ENCODE data around the gene ENTHD1. TPM values are rescaled to one million over a fixed set of nuclear protein-coding genes. Genes with fewer than 3 reads are reported as not detected.

Gene ENTHD1
- total and polyA plus RNA-seq, 2 of the 4 experiments (the other 2 are of a cell fraction), result not detected

DNA sequence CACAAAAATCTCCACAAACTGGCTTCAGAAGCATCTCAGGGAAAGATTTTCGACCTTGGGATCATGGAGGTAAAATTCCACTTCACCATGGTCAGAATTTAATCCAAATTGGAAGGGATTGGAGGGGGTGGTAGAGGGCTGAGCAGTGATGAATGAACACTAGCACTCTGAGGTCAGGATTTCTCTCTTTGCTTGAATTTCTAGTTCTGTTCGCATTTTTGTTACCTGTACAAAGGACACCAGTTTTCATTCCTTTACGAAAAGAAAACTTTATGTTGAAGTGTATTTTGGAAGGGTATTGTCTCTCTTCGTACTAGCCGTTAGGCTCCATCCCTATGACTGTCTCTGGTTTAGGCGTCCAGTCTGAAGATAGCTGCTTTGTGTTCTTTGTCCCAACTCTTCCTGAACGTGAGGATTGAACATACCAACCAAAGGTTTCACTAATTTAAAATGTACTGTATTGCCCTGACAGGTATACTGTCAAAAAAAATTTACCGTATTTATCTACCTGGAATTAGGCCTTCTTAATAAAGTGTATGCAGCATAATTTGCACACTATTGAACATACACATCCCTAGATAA lies 8.1 kb upstream of the ENTHD1 start:
- no peak overlapping the region for H4K91ac ChIP-seq (ENCODE audit: insufficient read depth, low read depth, low read length)
- no peak overlapping the region for H3K18ac ChIP-seq (ENCODE audit: low read depth, low read length)
- no peak overlapping the region for H3K56ac ChIP-seq (ENCODE audit: extremely low read depth, insufficient read depth, low read length)
- no peak overlapping the region for H2BK5ac ChIP-seq (ENCODE audit: low read depth, low read length, poor library complexity, severe bottlenecking)
- intact Hi-C loops (cut with micrococcal nuclease), result no loop called here
- no peak overlapping the region for H3K4me3 ChIP-seq (ENCODE audit: insufficient read depth, low read depth, low read length)
- H4K20me1 ChIP-seq (ENCODE audit: insufficient read depth, low read length), result no peaks in the 10 kb centered on the region
- H3K4ac ChIP-seq (ENCODE audit: low read depth, low read length), result no peak overlapping the region
- H3K9me3 ChIP-seq (ENCODE audit: control insufficient read depth, insufficient read depth, low read length), result no peaks in the 10 kb centered on the region
- H3K27me3 ChIP-seq (ENCODE audit: control insufficient read depth, insufficient read depth, low read length), result peaks cover 46% of the 10 kb centered on the region
- no peak overlapping the region for H2AK5ac ChIP-seq (ENCODE audit: low read depth, low read length)
- no peaks in the 10 kb centered on the region for H3K79me1 ChIP-seq (ENCODE audit: low read depth in 1 of 2, low read length in 2 of 2)
- no peak overlapping the region for H2BK120ac ChIP-seq (ENCODE audit: low read depth, low read length)
- no peak for ATAC-seq (ENCODE audit: low read depth)
- H3K9me1 ChIP-seq (ENCODE audit: insufficient read depth, low read length), result no peaks in the 10 kb centered on the region
- BruUV-seq (replicated peaks), result no TSS peak
- no peak overlapping the region for H3K27ac ChIP-seq (ENCODE audit: insufficient read depth, low read length)
- no peak overlapping the region for H2BK20ac ChIP-seq (ENCODE audit: low read depth, low read length)
- no peak for TF ChIP-seq CHD1 (IDR thresholded peaks at IDR 0.05; ENCODE audit: low read depth, low read length)
- no peak for TF ChIP-seq NFE2L2 (IDR thresholded peaks at IDR 0.05; ENCODE audit: low read depth, low read length)
- TF ChIP-seq USF2 (IDR thresholded peaks at IDR 0.05; ENCODE audit: low read depth, low read length), result no peak
- TF ChIP-seq FOS (IDR thresholded peaks at IDR 0.05; ENCODE audit: low read depth, low read length), result no peak
- TF ChIP-seq MAFK (IDR thresholded peaks at IDR 0.05; ENCODE audit: low read depth, low read length), result no peak
- dilution Hi-C loops (cut with HindIII; ENCODE audit: low sequenced_read_pairs, unreplicated experiment), result no loop called here
- no peak overlapping the region for H3K23ac ChIP-seq (ENCODE audit: low read depth, low read length)
- H2BK15ac ChIP-seq (ENCODE audit: low read depth, low read length), result no peak overlapping the region
- DNase-seq, result no peak
- CTCF ChIA-PET, result no interaction called here
- no peak overlapping the region for H2AK9ac ChIP-seq (replicated peaks; ENCODE audit: low read depth, low read length, poor library complexity)
- no peak overlapping the region for H4K8ac ChIP-seq (ENCODE audit: low read depth in 2 of 2, low read length in 2 of 2)
- H3K4me1 ChIP-seq (ENCODE audit: control insufficient read depth, insufficient read depth, low read length), result no peaks in the 10 kb centered on the region
- POLR2A ChIA-PET (ENCODE audit: unreplicated experiment), result no interaction called here
- H3K9ac ChIP-seq (ENCODE audit: low read depth, low read length), result no peak overlapping the region
- H3K4me2 ChIP-seq (ENCODE audit: low read depth, low read length), result no peak overlapping the region
- no peak overlapping the region for H2AFZ ChIP-seq (replicated peaks; ENCODE audit: low read length, poor library complexity)
- H3K36me3 ChIP-seq (ENCODE audit: control insufficient read depth, insufficient read depth, low read length), result no peaks in the 10 kb centered on the region
- in situ Hi-C loops (cut with MboI; ENCODE audit: low sequenced_read_pairs), result no loop called here
- no peak overlapping the region for H3K14ac ChIP-seq (replicated peaks; ENCODE audit: low read depth, low read length)
- H4K5ac ChIP-seq (ENCODE audit: low read depth, low read length), result no peak overlapping the region
- WGBS, 2 experiments (ENCODE audit: extremely low coverage in 2 of 2, insufficient read length in 1 of 2), result no CpG with 5 or more reads among the region's 8 CpGs
